ENCODE data around the gene SETDB1. TPM values are rescaled to one million over a fixed set of nuclear protein-coding genes. Genes with fewer than 3 reads are reported as not detected.

SETDB1 gene
- polyA plus RNA-seq, 1 donor from 2014 or later = 39.1 TPM

DNA sequence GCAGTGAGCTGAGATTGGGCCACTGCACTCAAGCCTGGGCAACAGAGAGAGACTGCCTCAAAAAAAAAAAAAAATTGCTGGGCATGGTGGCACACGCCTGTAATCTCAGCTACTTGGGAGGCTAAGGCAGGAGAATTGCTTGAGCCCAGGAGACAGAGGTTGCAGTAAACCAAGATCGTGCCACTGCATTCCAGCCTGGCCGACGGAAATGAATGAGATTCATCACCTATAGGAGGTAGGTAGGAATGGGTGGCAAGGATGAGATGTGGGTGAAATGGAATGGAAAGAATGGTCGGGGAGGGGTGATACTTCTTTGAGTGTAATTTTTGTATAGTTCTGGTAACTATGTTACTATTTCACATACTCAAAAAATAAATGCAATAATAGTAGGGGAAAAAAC, 23.8 kb upstream of the SETDB1 start:
- Histone ChIP-seq H3K9ac (ENCODE audit: low read length) (no peak overlapping the region), H3K27me3 (ENCODE audit: insufficient read depth, low read depth, low read length) (no peaks in the 10 kb centered on the region), H3K27ac (ENCODE audit: low read length) (no peak overlapping the region), H3K4me2 (ENCODE audit: low read length) (no peak overlapping the region), H4K20me1 (ENCODE audit: insufficient read depth) (no peaks in the 10 kb centered on the region), H3K9me2 (ENCODE audit: insufficient read depth, low read length) (no peaks in the 10 kb centered on the region), H3K4me3 (ENCODE audit: low read length) (no peak overlapping the region), H3K36me3 (ENCODE audit: insufficient read depth, low read length) (no peaks in the 10 kb centered on the region), H3K9me3 (ENCODE audit: low read length) (no peaks in the 10 kb centered on the region), H3F3A (ENCODE audit: insufficient read depth, low read length, poor library complexity, severe bottlenecking) (no peaks in the 10 kb centered on the region), H3K79me2 (replicated peaks; ENCODE audit: insufficient read depth, low read length) (no peaks in the 10 kb centered on the region), H2AFZ (ENCODE audit: low read depth, low read length) (no peak overlapping the region)
- no peak for TF ChIP-seq TAF1 (IDR thresholded peaks at IDR 0.05; ENCODE audit: low read depth)
- no peak for TF ChIP-seq SMC3 (conservative IDR thresholded peaks at IDR 0.05; ENCODE audit: poor library complexity)
- TF ChIP-seq EP300 (conservative IDR thresholded peaks at IDR 0.05; ENCODE audit: poor library complexity, severe bottlenecking) = no peak
- TF ChIP-seq POLR2AphosphoS5 (IDR thresholded peaks at IDR 0.05) = no peak
- TF ChIP-seq, protein P1, sequence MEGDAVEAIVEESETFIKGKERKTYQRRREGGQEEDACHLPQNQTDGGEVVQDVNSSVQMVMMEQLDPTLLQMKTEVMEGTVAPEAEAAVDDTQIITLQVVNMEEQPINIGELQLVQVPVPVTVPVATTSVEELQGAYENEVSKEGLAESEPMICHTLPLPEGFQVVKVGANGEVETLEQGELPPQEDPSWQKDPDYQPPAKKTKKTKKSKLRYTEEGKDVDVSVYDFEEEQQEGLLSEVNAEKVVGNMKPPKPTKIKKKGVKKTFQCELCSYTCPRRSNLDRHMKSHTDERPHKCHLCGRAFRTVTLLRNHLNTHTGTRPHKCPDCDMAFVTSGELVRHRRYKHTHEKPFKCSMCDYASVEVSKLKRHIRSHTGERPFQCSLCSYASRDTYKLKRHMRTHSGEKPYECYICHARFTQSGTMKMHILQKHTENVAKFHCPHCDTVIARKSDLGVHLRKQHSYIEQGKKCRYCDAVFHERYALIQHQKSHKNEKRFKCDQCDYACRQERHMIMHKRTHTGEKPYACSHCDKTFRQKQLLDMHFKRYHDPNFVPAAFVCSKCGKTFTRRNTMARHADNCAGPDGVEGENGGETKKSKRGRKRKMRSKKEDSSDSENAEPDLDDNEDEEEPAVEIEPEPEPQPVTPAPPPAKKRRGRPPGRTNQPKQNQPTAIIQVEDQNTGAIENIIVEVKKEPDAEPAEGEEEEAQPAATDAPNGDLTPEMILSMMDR (IDR thresholded peaks at IDR 0.05; ENCODE audit: poor library complexity, severe bottlenecking) = no peak
- TF ChIP-seq, protein P2, sequence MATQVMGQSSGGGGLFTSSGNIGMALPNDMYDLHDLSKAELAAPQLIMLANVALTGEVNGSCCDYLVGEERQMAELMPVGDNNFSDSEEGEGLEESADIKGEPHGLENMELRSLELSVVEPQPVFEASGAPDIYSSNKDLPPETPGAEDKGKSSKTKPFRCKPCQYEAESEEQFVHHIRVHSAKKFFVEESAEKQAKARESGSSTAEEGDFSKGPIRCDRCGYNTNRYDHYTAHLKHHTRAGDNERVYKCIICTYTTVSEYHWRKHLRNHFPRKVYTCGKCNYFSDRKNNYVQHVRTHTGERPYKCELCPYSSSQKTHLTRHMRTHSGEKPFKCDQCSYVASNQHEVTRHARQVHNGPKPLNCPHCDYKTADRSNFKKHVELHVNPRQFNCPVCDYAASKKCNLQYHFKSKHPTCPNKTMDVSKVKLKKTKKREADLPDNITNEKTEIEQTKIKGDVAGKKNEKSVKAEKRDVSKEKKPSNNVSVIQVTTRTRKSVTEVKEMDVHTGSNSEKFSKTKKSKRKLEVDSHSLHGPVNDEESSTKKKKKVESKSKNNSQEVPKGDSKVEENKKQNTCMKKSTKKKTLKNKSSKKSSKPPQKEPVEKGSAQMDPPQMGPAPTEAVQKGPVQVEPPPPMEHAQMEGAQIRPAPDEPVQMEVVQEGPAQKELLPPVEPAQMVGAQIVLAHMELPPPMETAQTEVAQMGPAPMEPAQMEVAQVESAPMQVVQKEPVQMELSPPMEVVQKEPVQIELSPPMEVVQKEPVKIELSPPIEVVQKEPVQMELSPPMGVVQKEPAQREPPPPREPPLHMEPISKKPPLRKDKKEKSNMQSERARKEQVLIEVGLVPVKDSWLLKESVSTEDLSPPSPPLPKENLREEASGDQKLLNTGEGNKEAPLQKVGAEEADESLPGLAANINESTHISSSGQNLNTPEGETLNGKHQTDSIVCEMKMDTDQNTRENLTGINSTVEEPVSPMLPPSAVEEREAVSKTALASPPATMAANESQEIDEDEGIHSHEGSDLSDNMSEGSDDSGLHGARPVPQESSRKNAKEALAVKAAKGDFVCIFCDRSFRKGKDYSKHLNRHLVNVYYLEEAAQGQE (IDR thresholded peaks at IDR 0.05; ENCODE audit: borderline replicate concordance) = no peak
- no peak for TF ChIP-seq MXI1 (conservative IDR thresholded peaks at IDR 0.05; ENCODE audit: poor library complexity, severe bottlenecking)
- no peak for TF ChIP-seq RAD21 (conservative IDR thresholded peaks at IDR 0.05)
- TF ChIP-seq EZH2 (IDR thresholded peaks at IDR 0.05; ENCODE audit: borderline replicate concordance, insufficient read depth, low read length, poor library complexity, severe bottlenecking) = no peak

DNA sequence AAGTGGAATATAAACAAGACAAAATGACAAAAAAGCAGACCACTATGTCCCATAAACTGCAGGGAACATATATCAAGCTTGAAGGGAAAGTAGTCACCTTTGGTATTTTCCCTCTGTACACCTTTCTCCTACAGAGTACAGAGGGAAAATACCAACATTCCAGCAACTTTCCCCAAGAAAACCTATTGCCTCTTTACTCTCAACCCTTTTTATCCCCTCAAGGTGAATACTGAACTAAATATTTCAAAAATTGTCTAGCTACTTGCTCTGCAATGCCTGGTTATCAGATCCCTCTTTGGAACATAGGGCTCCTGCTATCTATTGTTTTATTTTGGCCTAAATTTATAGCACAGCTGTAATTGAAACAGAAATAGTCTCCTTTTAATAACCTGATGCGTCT, 23.4 kb upstream of the SETDB1 start:
- H4K20me1 ChIP-seq (ENCODE audit: insufficient read depth) = no peaks in the 10 kb centered on the region
- no peak overlapping the region for H3K4me2 ChIP-seq (ENCODE audit: low read length)
- H3K79me2 ChIP-seq (replicated peaks; ENCODE audit: insufficient read depth, low read length) = no peaks in the 10 kb centered on the region
- no peak overlapping the region for H3K4me3 ChIP-seq (ENCODE audit: low read length)
- no peak overlapping the region for H3K9ac ChIP-seq (ENCODE audit: low read length)
- no peaks in the 10 kb centered on the region for H3K36me3 ChIP-seq (ENCODE audit: insufficient read depth, low read length)
- H3K27ac ChIP-seq (ENCODE audit: low read length) = no peak overlapping the region
- H3F3A ChIP-seq (ENCODE audit: insufficient read depth, low read length, poor library complexity, severe bottlenecking) = no peaks in the 10 kb centered on the region
- H2AFZ ChIP-seq (ENCODE audit: low read depth, low read length) = no peak overlapping the region
- no peaks in the 10 kb centered on the region for H3K27me3 ChIP-seq (ENCODE audit: insufficient read depth, low read depth, low read length)
- TF ChIP-seq TAF1 (IDR thresholded peaks at IDR 0.05; ENCODE audit: low read depth) (no peak), SMC3 (conservative IDR thresholded peaks at IDR 0.05; ENCODE audit: poor library complexity) (no peak), POLR2AphosphoS5 (IDR thresholded peaks at IDR 0.05) (no peak), MXI1 (conservative IDR thresholded peaks at IDR 0.05; ENCODE audit: poor library complexity, severe bottlenecking) (no peak), EP300 (conservative IDR thresholded peaks at IDR 0.05; ENCODE audit: poor library complexity, severe bottlenecking) (no peak), EZH2 (IDR thresholded peaks at IDR 0.05; ENCODE audit: borderline replicate concordance, insufficient read depth, low read length, poor library complexity, severe bottlenecking) (no peak)
- TF ChIP-seq, protein P2 (IDR thresholded peaks at IDR 0.05; ENCODE audit: borderline replicate concordance) = no peak
- no peaks in the 10 kb centered on the region for H3K9me2 ChIP-seq (ENCODE audit: insufficient read depth, low read length)
- no peaks in the 10 kb centered on the region for H3K9me3 ChIP-seq (ENCODE audit: low read length)

Data from neural cell (in vitro differentiated cells).